GM12878 (cell line): ENCODE measurements around the gene CWC27. TPM values are rescaled to one million over a fixed set of nuclear protein-coding genes. Genes with fewer than 3 reads are reported as not detected.

Experiments
- ATAC-seq: fragments of 200-7000 bp; cut with Tn5 transposase; 3 replicates; pipeline ENCODE4 v1.9.1; 2020; ENCODE audit warnings: mild to moderate bottlenecking, moderate library complexity
- BruUV-seq: library from RNA; stranded (reverse); fragments of 400-500 nt; replicated peaks from 2 replicates; lab custom pipeline; 2021; lab: Mats Ljungman, UMichigan
- CTCF ChIA-PET: fragments of 300-600 bp; sonication (Branson Sonifier 250); formaldehyde crosslinking; extraction: SDS; loops from one replicate; lab custom pipeline; 2021; ENCODE audit warnings: inconsistent platforms; lab: Yijun Ruan, JAX
- POLR2A ChIA-PET: fragments of 350-600 bp; formaldehyde crosslinking; extraction: SDS; loops from one replicate; lab custom pipeline; 2021; ENCODE audit warnings: inconsistent platforms; lab: Charles Lee
- RAD21 ChIA-PET: fragments of 300-600 bp; sonication (Branson Sonifier 250); formaldehyde crosslinking; loops from one replicate; lab custom pipeline; 2023; ENCODE audit warnings: antibody characterized with exemption; ENCODE audit not compliant: unreplicated experiment; lab: Charles Lee
- SMC1A ChIA-PET: fragments of 300-600 bp; sonication (Branson Sonifier 250); formaldehyde crosslinking; loops from one replicate; lab custom pipeline; 2023; ENCODE audit not compliant: unreplicated experiment, uncharacterized antibody; lab: Charles Lee
- DNase-seq: peaks from one replicate; pipeline ENCODE4 v3.0.0-alpha.2; 2011; ENCODE audit warnings: low read depth, low spot score
- FAIRE-seq: peaks from 3 replicates; lab custom pipeline; 2011; peaks lifted over from hg19 to GRCh38; lab: Jason Lieb, UNC
- H2AFZ ChIP-seq: 2 replicates; pipeline ENCODE4 v1.6.0; 2011; ENCODE audit warnings: low read depth, low read length, control low read depth; ENCODE audit not compliant: control insufficient read depth
- H3K27ac ChIP-seq: 2 replicates; pipeline ENCODE4 v1.5.1; 2011; ENCODE audit warnings: control low read depth; ENCODE audit not compliant: control insufficient read depth, insufficient read depth
- H3K27me3 ChIP-seq, 2 experiments: replicated peaks in 1 of 2; 2 replicates each; pipeline versions ENCODE4 v1.6.0 to v1.6.1; 2011; ENCODE audit warnings: low read length in 1 of 2; ENCODE audit not compliant: control insufficient read depth in 2 of 2, insufficient read depth in 2 of 2
- H3K36me3 ChIP-seq, 2 experiments: 2 replicates each; pipeline ENCODE4 v1.5.1; 2011; ENCODE audit warnings: low read length in 1 of 2; ENCODE audit not compliant: control insufficient read depth in 2 of 2, insufficient read depth in 2 of 2
- H3K4me1 ChIP-seq: 2 replicates; pipeline ENCODE4 v1.6.1; 2011; ENCODE audit warnings: mild to moderate bottlenecking, low read length, moderate library complexity, mixed read lengths; ENCODE audit not compliant: control insufficient read depth, insufficient read depth
- H3K4me2 ChIP-seq: 2 replicates; pipeline ENCODE4 v1.6.0; 2011; ENCODE audit warnings: control low read depth; ENCODE audit not compliant: control insufficient read depth, insufficient read depth
- H3K4me3 ChIP-seq: fragments of 200-600 bp; sonication (generic); 2 replicates; pipeline ENCODE4 v1.5.1; 2016
- H3K79me2 ChIP-seq: 2 replicates; pipeline ENCODE4 v1.6.0; 2011; ENCODE audit warnings: low read length; ENCODE audit not compliant: control insufficient read depth, insufficient read depth
- H3K9ac ChIP-seq: 2 replicates; pipeline ENCODE4 v1.8.0; 2011; ENCODE audit warnings: low read length, control low read depth, mixed read lengths; ENCODE audit not compliant: control insufficient read depth, insufficient read depth
- H3K9me3 ChIP-seq: replicated peaks from 3 replicates; pipeline ENCODE4 v1.5.1; 2011; ENCODE audit warnings: mild to moderate bottlenecking, low read length; ENCODE audit not compliant: control insufficient read depth, insufficient read depth
- H4K20me1 ChIP-seq: 2 replicates; pipeline ENCODE4 v1.6.0; 2011; ENCODE audit not compliant: control insufficient read depth, insufficient read depth
- BMI1 ChIP-seq: fragments of 450-650 bp; IDR thresholded peaks from 2 replicates; pipeline ENCODE4 v1.6.1; 2016; ENCODE audit warnings: mild to moderate bottlenecking, moderate library complexity, borderline replicate concordance
- CREB1 ChIP-seq: IDR thresholded peaks from 2 replicates; pipeline ENCODE4 v1.6.1; 2012; ENCODE audit warnings: low read depth, mild to moderate bottlenecking, inconsistent platforms
- E2F8 ChIP-seq: fragments of 450-650 bp; IDR thresholded peaks from 2 replicates; pipeline ENCODE4 v1.6.1; 2018; ENCODE audit warnings: mild to moderate bottlenecking, low read depth, moderate library complexity; ENCODE audit not compliant: partially characterized antibody
- HDAC2 ChIP-seq: fragments of 200-600 bp; sonication (generic); IDR thresholded peaks from 2 replicates; pipeline ENCODE4 v1.6.1; 2017
- PBX3 ChIP-seq: IDR thresholded peaks from 2 replicates; pipeline ENCODE4 v1.6.1; 2011; ENCODE audit warnings: mild to moderate bottlenecking, low read depth, low read length, moderate library complexity; ENCODE audit not compliant: insufficient replicate concordance
- PKNOX1 ChIP-seq: fragments of 450-650 bp; IDR thresholded peaks from 2 replicates; pipeline ENCODE4 v1.6.1; 2016; ENCODE audit warnings: mild to moderate bottlenecking
- PRDM15 ChIP-seq: fragments of 450-650 bp; formaldehyde crosslinking; IDR thresholded peaks from 2 replicates; pipeline ENCODE4 v1.4.0; 2020; ENCODE audit warnings: mild to moderate bottlenecking, moderate library complexity
- RCOR1 ChIP-seq: conservative IDR thresholded peaks from 2 replicates; pipeline ENCODE4 v1.6.1; 2012; ENCODE audit warnings: low read depth, low read length, improper control_type of control experiment
- SIX5 ChIP-seq: IDR thresholded peaks from 2 replicates; pipeline ENCODE4 v1.6.1; 2011; ENCODE audit warnings: mild to moderate bottlenecking, low read depth, low read length, moderate library complexity; ENCODE audit not compliant: severe bottlenecking
- SMAD5 ChIP-seq: IDR thresholded peaks from 2 replicates; pipeline ENCODE4 v1.6.1; 2016; ENCODE audit warnings: antibody characterized with exemption, low read depth
- TCF7 ChIP-seq: IDR thresholded peaks from 2 replicates; pipeline ENCODE4 v1.6.1; 2014; ENCODE audit warnings: antibody characterized with exemption, borderline replicate concordance
- YBX1 ChIP-seq: fragments of 450-650 bp; IDR thresholded peaks from 2 replicates; pipeline ENCODE4 v1.6.1; 2016; ENCODE audit warnings: antibody characterized with exemption
- WGBS: methylation state at CpG from one replicate; pipeline ENCODE4 v1.1.6; 2016; ENCODE audit warnings: low lambda C conversion rate; ENCODE audit not compliant: insufficient replicate concordance, insufficient coverage; ENCODE audit errors: missing lambda C conversion rate; 5-methylcytosine and 5-hydroxymethylcytosine counted together
- in situ Hi-C: fragments of 300-500 bp; cut with MboI; formaldehyde crosslinking; loops from 9 replicates; pipeline ENCODE4 v1.14.3; 2018; ENCODE audit warnings: mixed read lengths
- intact Hi-C: fragments of 100-400 bp; cut with micrococcal nuclease; formaldehyde crosslinking; loops from one replicate; pipeline ENCODE4 v1.14.2; 2022; ENCODE audit not compliant: unreplicated experiment
- polyA plus RNA-seq, 11 experiments: library from polyadenylated mRNA; depleted of rRNA in 4 of 11; unstranded in 6 of 11; stranded (reverse) in 5 of 11; fragments of >200 nt; fragmentation: Nextera tagmentation in 4 of 11; fragmentation: Illumina TruSeq in 1 of 11; extraction: Ambion mirVana in 4 of 11; extraction: Trizol in 1 of 11; gene quantifications; 1 replicate in 1 of 11; 2 replicates in 10 of 11; pipeline versions ENCODE4 v1.2.1 to v1.2.3, GENCODE V29; 2011 to 2016; ENCODE audit warnings: inconsistent platforms in 2 of 11, missing spikeins in 2 of 11, low read depth in 1 of 11
- total RNA-seq, 4 experiments: library from RNA; depleted of rRNA in 3 of 4; stranded (reverse); fragments of >200 nt in 3 of 4; fragmentation: Illumina TruSeq in 1 of 4; extraction: Trizol in 1 of 4; gene quantifications; 2 replicates each; pipeline versions ENCODE4 v1.2.1 to v1.2.3, GENCODE V29; 2013 to 2021

Gene CWC27
- total and polyA plus RNA-seq, 10 of the 15 experiments (the other 5 are each of a cell fraction or from before 2014, with no cell fraction given) = 21.7 to 61.9 (median 47.0) TPM

- TF ChIP-seq E2F8 (no peak), PBX3 (no peak), TCF7 (no peak), PKNOX1 (no peak), BMI1 (no peak)
Observed at GRCh38 chr5:64788156-64788555, 19.4 kb downstream of the CWC27 start (continued).

GRCh38 chr5:64789457-64789856 is 20.7 kb downstream of the CWC27 start:
- H3K79me2 ChIP-seq = no peaks in the 10 kb centered on the region
- WGBS = 93% methylated on average over 3 of the region's 3 CpGs
- SMC1A ChIA-PET = interaction anchor here (8.9 kb wide), 1 partner anchor 152 kb away, joined by 91 read pairs; no protein-coding TSS in a partner anchor
- no peak overlapping the region for H2AFZ ChIP-seq
- no peaks in the 10 kb centered on the region for H3K4me1 ChIP-seq
- no peak overlapping the region for H3K4me2 ChIP-seq
- RAD21 ChIA-PET = interaction anchor here (0.7 kb wide), 1 partner anchor 21 kb away, joined by 3 read pairs; no protein-coding TSS in a partner anchor
- peaks cover 0 to 6% of the 10 kb centered on the region in 2 experiments; a peak in 2 of 4 replicates for H3K36me3 ChIP-seq
- no peak overlapping the region for H3K27ac ChIP-seq
- H3K9ac ChIP-seq = no peak overlapping the region
- DNase-seq (no peak), ATAC-seq (no peak), FAIRE-seq (no peak)
- no peaks in the 10 kb centered on the region; the same call in 2 of the 3 replicates for H3K9me3 ChIP-seq
- POLR2A ChIA-PET = interaction anchor here (0.7 kb wide), 1 partner anchor 158 kb away, joined by 4 read pairs; no protein-coding TSS in a partner anchor
- no peaks in the 10 kb centered on the region for H4K20me1 ChIP-seq
- H3K27me3 ChIP-seq = no peaks in the 10 kb centered on the region
- intact Hi-C loops = loop anchor here (10.0 kb wide), 1 partner anchor 645 kb away; no protein-coding TSS in a partner anchor
- no peak overlapping the region for H3K4me3 ChIP-seq
- no TSS peak for BruUV-seq
- CTCF ChIA-PET = interaction anchor here (1.0 to 8.9 kb wide), 2 partner anchors 18 to 152 kb away, joined by 3 to 161 read pairs; no protein-coding TSS in a partner anchor
- in situ Hi-C loops = loop anchor here (5.0 to 10.0 kb wide), 2 partner anchors 157 to 565 kb away; no protein-coding TSS in a partner anchor
- TF ChIP-seq HDAC2 (no peak), SIX5 (no peak), CREB1 (no peak), SMAD5 (no peak), YBX1 (no peak), PRDM15 (no peak), RCOR1 (no peak)
